Gastroesophageal sphincter (tissue), 4 donors: Measurements from ENCODE around the gene SERPINA3. TPM values are rescaled to one million over a fixed set of nuclear protein-coding genes. Genes with fewer than 3 reads are reported as not detected.
A peak's percentile ranks its signal among the peaks of the same experiment; 100 is the strongest.

Source experiments
- ATAC-seq: fragments of 150-250 bp; one replicate; pipeline ENCODE4 v1.9.1; 2016; ENCODE audit warnings: mild to moderate bottlenecking, moderate library complexity
- H3K27ac ChIP-seq, 4 donors: fragments of 200-600 bp; sonication (generic) in 3 of 4; 1 replicate in 3 of 4; 2 replicates in 1 of 4; pipeline ENCODE4 v1.5.1; 2016 to 2019
- H3K27me3 ChIP-seq: fragments of 200-600 bp; sonication (generic); one replicate; pipeline ENCODE4 v1.5.1; 2019
- H3K36me3 ChIP-seq, 2 donors: fragments of 200-600 bp; sonication (generic); one replicate each; pipeline ENCODE4 v1.5.1; 2019; ENCODE audit warnings: control low read depth in 1 of 2
- H3K4me1 ChIP-seq, 3 donors: fragments of 200-600 bp; sonication (generic); 1 replicate in 2 of 3; 2 replicates in 1 of 3; pipeline ENCODE4 v1.5.1; 2016 to 2019; ENCODE audit warnings: control low read depth in 2 of 3
- H3K4me3 ChIP-seq, 2 donors: fragments of 200-600 bp; sonication (generic); one replicate each; pipeline ENCODE4 v1.5.1; 2019; ENCODE audit warnings: mild to moderate bottlenecking in 1 of 2, moderate library complexity in 1 of 2
- H3K9me3 ChIP-seq, 3 donors: fragments of 200-600 bp; sonication (generic); one replicate each; pipeline ENCODE4 v1.5.1; 2017 to 2019; ENCODE audit warnings: control low read depth in 2 of 3
- CTCF ChIP-seq, 4 experiments: fragments of 200-600 bp in 2 of 4; fragments of 450-650 bp in 2 of 4; sonication (generic) in 1 of 4; IDR thresholded peaks; one replicate each; pipeline ENCODE4 v1.5.1; 2017 to 2019; ENCODE audit warnings: antibody characterized with exemption in 4 of 4, mild to moderate bottlenecking in 2 of 4, moderate library complexity in 2 of 4
- EP300 ChIP-seq: sonication (generic); formaldehyde crosslinking; IDR thresholded peaks from one replicate; pipeline ENCODE4 v1.6.1; 2017; ENCODE audit warnings: antibody characterized with exemption, mild to moderate bottlenecking
- POLR2A ChIP-seq, 2 donors: fragments of 450-650 bp; IDR thresholded peaks; one replicate each; pipeline ENCODE4 v1.6.1; 2017; ENCODE audit warnings: antibody characterized with exemption in 2 of 2, mild to moderate bottlenecking in 2 of 2, moderate library complexity in 1 of 2
- POLR2AphosphoS5 ChIP-seq: sonication (generic); formaldehyde crosslinking; IDR thresholded peaks from one replicate; pipeline ENCODE4 v1.6.1; 2017; ENCODE audit warnings: antibody characterized with exemption
- WGBS, 2 donors: methylation state at CpG; one replicate each; pipeline ENCODE4 v1.1.5; 2018; ENCODE audit warnings: low coverage in 1 of 2; 5-methylcytosine and 5-hydroxymethylcytosine counted together
- total RNA-seq, 4 donors: library from RNA; depleted of rRNA; stranded (reverse); fragments of >200 nt; gene quantifications; one replicate each; pipeline ENCODE4 v1.1.0, GENCODE V29; 2016

SERPINA3 gene
- total RNA-seq, 4 donors from 2014 or later: 58.4 to 263 (median 215) TPM

- TF ChIP-seq CTCF (IDR thresholded peaks at IDR 0.05) (no peak), POLR2A (IDR thresholded peaks at IDR 0.05) (no peak), EP300 (no peak), POLR2AphosphoS5 (no peak)
Measured at GRCh38 chr14:94670692-94671285, 58.6 kb downstream of the SERPINA3 start.

GRCh38 chr14:94671870-94672444 lies 59.8 kb downstream of the SERPINA3 start:
- no peak for ATAC-seq
- TF ChIP-seq POLR2AphosphoS5 (no peak), CTCF (IDR thresholded peaks at IDR 0.05) (peak in 1 of 4 experiments; percentile 26), EP300 (no peak), POLR2A (IDR thresholded peaks at IDR 0.05) (no peak)
- Histone ChIP-seq H3K4me3 (no peak overlapping the region), H3K4me1 (no peaks in the 10 kb centered on the region), H3K27me3 (peaks cover 10% of the 10 kb centered on the region), H3K27ac (no peak overlapping the region), H3K36me3 (no peaks in the 10 kb centered on the region), H3K9me3 (no peaks in the 10 kb centered on the region)
- WGBS, 2 donors: 70% methylated on average over 3 of the region's 7 CpGs; no CpG with 5 or more reads in 1 of the 2 donors

More at GRCh38 chr14:94670692-94671285, 58.6 kb downstream of the SERPINA3 start:
- H3K27ac ChIP-seq: no peak overlapping the region
- ATAC-seq: no peak
- peaks cover 10% of the 10 kb centered on the region for H3K27me3 ChIP-seq
- H3K9me3 ChIP-seq: no peaks in the 10 kb centered on the region
- no peak overlapping the region for H3K4me3 ChIP-seq
- WGBS, 2 donors: 67 to 91% methylated on average over 4 to 10 of the region's 11 CpGs
- no peaks in the 10 kb centered on the region for H3K4me1 ChIP-seq
- no peaks in the 10 kb centered on the region for H3K36me3 ChIP-seq

GRCh38 chr14:94673071-94673470 lies 60.9 kb downstream of the SERPINA3 start:
- H3K9me3 ChIP-seq: no peaks in the 10 kb centered on the region
- H3K27me3 ChIP-seq: peaks cover 20% of the 10 kb centered on the region
- no peak overlapping the region for H3K27ac ChIP-seq
- no peak overlapping the region for H3K4me3 ChIP-seq
- no peaks in the 10 kb centered on the region for H3K36me3 ChIP-seq
- no peak for TF ChIP-seq POLR2A (IDR thresholded peaks at IDR 0.05)
- TF ChIP-seq CTCF (IDR thresholded peaks at IDR 0.05): no peak
- no peak for TF ChIP-seq EP300
- ATAC-seq: no peak
- no peaks in the 10 kb centered on the region for H3K4me1 ChIP-seq
- WGBS, 2 donors: 93 to 95% methylated on average over 4 to 5 of the region's 7 CpGs

Other genes with a start within 250 kb of the SERPINA3 start
- not detected for gene SERPINA2, start 245.7 kb upstream of the SERPINA3 start, total RNA-seq
- gene SERPINA1, start 223.8 kb upstream of the SERPINA3 start, total RNA-seq: 10 to 100 TPM in 2 of 4 donors, 1 to 10 TPM in 2; 1.7 to 22.1 (median 9.4) TPM
- not detected for gene SERPINA11, start 159.6 kb upstream of the SERPINA3 start, total RNA-seq
- gene SERPINA9, start 136.2 kb upstream of the SERPINA3 start, total RNA-seq: not detected
- not detected for gene SERPINA12, start 102.9 kb upstream of the SERPINA3 start, total RNA-seq
- gene SERPINA4, start 50.9 kb upstream of the SERPINA3 start, total RNA-seq: not detected
- 1 to 10 TPM; 2.3 to 8.4 (median 3.7) TPM for gene SERPINA5, start 31.0 kb upstream of the SERPINA3 start, total RNA-seq
- 1 to 10 TPM in 1 of 4 donors, not detected in 3; 3.5 TPM for gene GSC, start 157.7 kb downstream of the SERPINA3 start, total RNA-seq